Measurements from ENCODE around the gene FAM131B.

FAM131B gene

DNA sequence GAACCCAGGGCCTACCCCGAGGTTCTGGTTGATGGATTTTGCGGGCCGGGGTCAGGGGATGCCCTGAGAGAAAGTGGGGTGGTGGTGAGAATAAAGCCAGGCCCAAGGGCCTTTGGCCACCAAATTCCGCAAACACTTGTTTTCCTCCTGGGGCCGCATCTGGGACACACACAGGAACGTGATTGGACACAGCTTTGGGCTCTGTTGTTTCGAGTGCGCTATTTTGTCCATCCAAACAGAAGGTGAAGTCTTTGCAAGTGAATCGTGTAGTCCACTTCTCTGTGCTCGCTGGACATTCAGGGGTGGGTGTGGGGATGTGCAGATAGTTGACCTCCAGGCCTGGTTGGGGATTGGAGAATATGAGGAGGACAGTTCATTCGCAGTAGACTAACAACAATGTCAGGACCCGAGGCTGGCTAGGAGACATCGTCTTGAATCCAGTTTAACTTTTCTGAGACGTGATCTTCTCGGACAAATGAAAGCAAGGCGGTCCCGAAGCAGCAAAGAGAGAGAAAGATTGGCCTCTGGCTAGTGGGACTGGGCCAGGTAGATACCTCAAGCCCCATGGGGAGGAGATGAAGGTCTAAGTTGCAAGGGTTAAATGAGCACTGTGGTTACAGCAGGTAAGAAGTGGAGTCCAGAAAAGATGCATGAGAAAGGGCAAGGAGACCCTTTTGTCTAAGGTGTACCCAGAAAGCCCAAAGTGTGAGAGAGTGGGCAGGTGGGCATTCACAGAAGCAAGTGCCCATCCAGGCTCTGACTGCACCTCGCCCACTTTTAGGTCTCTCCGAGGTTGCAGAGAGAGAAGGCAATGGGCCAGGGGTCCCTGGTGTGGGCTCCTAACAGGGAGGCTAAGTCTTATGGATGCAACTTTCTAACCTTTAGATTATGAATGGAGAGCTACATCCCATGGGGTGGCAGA, 764 bp upstream of the FAM131B start:
- Histone ChIP-seq H3K27me3 (replicated peaks; ENCODE audit: control insufficient read depth, insufficient read depth, low read length) (peaks cover 8% of the 10 kb centered on the region), H3K4me3 (ENCODE audit: low read length) (peak overlapping the region; percentile 53), H3K4me1 (ENCODE audit: control insufficient read depth, insufficient read depth, low read length) (no peaks in the 10 kb centered on the region), H3K36me3 (ENCODE audit: control insufficient read depth, insufficient read depth, low read length, severe bottlenecking) (no peaks in the 10 kb centered on the region), H3K9me3 (ENCODE audit: control insufficient read depth, low read length) (no peaks in the 10 kb centered on the region), H3K9ac (ENCODE audit: low read length) (peak overlapping the region; percentile 1)
- DNase-seq (ENCODE audit: low read depth) = no peak

DNA sequence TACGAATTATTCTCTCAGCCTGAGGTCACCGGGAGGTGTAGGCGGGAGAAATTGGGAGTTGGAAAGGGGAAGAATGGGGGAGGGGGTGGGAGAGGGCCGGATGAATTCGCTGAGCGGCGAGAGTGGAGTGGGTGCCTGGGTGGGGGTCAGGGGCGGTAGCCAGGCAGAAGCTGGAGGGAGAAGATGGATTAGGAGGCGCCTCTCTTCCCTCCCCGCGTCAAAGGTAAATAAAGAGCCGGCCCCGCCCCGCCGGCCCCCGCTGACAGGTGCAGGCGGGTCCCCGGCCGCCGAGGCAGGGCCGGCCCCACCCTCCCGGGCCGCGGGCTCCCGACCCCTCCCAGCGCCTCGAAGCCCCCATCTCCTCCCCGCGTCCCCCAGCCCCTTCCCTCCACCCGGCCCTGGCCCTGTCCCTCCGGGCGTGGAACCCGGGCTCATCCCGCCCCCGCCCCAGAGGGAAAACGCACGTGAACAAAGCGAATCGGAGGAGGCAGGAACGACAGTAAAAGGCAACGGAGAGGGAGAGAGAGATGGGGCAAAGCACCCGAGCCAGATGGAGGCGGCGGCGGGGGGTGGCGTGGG, 872 bp downstream of the FAM131B start:
- peak; percentile 25 for DNase-seq (ENCODE audit: low read depth)
- H3K27me3 ChIP-seq (replicated peaks; ENCODE audit: control insufficient read depth, insufficient read depth, low read length) = peaks cover 8% of the 10 kb centered on the region
- H3K9me3 ChIP-seq (ENCODE audit: control insufficient read depth, low read length) = no peaks in the 10 kb centered on the region
- no peak overlapping the region for H3K9ac ChIP-seq (ENCODE audit: low read length)
- H3K4me1 ChIP-seq (ENCODE audit: control insufficient read depth, insufficient read depth, low read length) = no peaks in the 10 kb centered on the region
- H3K36me3 ChIP-seq (ENCODE audit: control insufficient read depth, insufficient read depth, low read length, severe bottlenecking) = no peaks in the 10 kb centered on the region
- peak overlapping the region; percentile 81 for H3K4me3 ChIP-seq (ENCODE audit: low read length)

DNA sequence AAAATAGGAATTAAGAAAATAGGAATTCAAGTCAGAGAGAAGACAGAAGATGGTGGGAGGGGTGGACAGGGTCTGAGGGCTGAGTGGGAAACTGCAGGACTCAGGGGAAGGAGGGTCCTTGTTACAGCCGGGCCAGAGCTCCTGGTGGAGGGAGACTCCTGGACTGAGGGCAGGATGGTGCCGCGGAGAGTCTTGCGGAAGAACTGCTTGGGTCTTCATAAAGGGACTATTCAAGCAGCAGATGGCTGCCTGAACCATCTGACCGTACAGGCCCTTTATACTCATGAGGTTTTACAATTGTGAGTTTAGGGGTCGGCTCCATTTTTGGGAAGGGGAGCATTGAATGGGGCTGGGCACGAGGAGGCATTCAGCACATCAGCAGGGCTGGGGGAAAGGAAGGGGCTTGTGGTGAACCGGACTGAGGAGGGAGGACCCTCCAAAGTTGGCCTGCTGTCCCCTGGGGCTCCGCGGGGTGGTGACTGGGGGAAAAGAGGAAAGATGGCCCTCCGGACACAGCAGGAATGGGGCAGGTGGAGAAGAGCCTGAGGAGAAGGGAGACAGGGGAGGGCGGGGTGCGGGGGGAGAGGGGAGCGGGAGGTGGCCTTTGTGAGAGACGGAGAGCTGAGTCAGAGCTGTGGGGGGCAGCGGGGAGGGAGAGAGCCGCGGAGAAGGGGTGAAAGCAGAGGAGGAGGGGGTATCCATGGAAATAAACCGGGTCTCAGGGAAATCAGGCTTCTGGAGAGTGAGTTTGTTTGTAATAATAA, 1.5 kb downstream of the FAM131B start:
- H3K4me3 ChIP-seq (ENCODE audit: low read length) = no peak overlapping the region
- DNase-seq (ENCODE audit: low read depth) = no peak
- H3K36me3 ChIP-seq (ENCODE audit: control insufficient read depth, insufficient read depth, low read length, severe bottlenecking) = no peaks in the 10 kb centered on the region
- H3K4me1 ChIP-seq (ENCODE audit: control insufficient read depth, insufficient read depth, low read length) = no peaks in the 10 kb centered on the region
- H3K9me3 ChIP-seq (ENCODE audit: control insufficient read depth, low read length) = no peaks in the 10 kb centered on the region
- peaks cover 8% of the 10 kb centered on the region for H3K27me3 ChIP-seq (replicated peaks; ENCODE audit: control insufficient read depth, insufficient read depth, low read length)
- no peak overlapping the region for H3K9ac ChIP-seq (ENCODE audit: low read length)

DNA sequence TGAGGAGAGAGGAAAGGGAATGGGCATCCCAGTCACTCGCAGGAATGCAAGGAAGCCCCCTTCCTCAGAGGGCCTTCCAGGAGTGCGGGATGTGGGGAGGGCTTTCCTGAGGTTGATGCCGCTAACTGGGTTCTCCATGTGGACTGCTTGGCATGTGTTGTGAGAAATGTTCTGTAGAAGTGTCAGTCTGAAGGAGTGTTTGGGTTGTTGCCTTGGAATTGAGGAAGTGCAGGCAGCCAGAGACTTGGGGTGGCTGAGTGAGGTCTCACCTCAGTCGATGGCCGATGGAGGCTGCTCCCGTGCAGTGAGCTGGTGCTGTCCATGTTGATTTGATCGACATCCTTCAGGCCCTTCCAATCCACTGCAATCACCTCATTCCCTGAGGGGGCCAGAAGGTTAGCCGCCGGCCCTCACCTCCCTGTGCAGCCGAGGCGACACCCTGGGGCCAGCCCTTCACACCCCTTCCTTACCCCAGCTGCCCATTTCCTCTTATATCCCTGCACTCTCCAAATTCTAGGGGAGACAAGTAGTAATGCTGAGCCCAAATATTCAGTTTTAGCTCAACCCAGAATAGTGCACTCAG, 2.7 kb downstream of the FAM131B start:
- peaks cover 8% of the 10 kb centered on the region for H3K27me3 ChIP-seq (replicated peaks; ENCODE audit: control insufficient read depth, insufficient read depth, low read length)

DNA sequence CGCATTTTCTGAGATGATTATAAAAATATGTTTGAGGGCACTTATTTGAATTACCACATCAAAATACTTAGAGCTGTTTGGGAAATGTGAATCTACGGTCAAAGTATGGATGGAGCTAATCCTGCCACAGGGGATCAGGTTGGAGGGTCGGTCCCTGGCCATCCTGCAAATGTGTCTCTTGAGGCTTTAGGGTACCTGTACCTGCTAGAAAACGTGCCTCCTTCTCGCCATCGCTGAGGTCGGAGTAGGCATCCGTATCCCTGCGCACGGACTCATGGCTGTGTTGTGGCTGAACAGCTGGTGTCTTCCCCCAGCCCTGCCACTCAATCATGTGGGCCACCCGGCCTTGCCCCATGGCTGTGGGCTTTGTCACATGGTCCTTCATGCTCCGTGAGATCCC, 3.9 kb downstream of the FAM131B start:
- Histone ChIP-seq H3K4me1 (ENCODE audit: control insufficient read depth, insufficient read depth, low read length) (no peaks in the 10 kb centered on the region), H3K27me3 (replicated peaks; ENCODE audit: control insufficient read depth, insufficient read depth, low read length) (peaks cover 11% of the 10 kb centered on the region), H3K9ac (ENCODE audit: low read length) (no peak overlapping the region), H3K9me3 (ENCODE audit: control insufficient read depth, low read length) (no peaks in the 10 kb centered on the region), H3K4me3 (ENCODE audit: low read length) (no peak overlapping the region), H3K36me3 (ENCODE audit: control insufficient read depth, insufficient read depth, low read length, severe bottlenecking) (no peaks in the 10 kb centered on the region)
- DNase-seq (ENCODE audit: low read depth) = no peak

More for the DNA sequence above, 2.7 kb downstream of the FAM131B start:
- Histone ChIP-seq H3K9ac (ENCODE audit: low read length) (no peak overlapping the region), H3K4me1 (ENCODE audit: control insufficient read depth, insufficient read depth, low read length) (no peaks in the 10 kb centered on the region), H3K4me3 (ENCODE audit: low read length) (no peak overlapping the region), H3K9me3 (ENCODE audit: control insufficient read depth, low read length) (no peaks in the 10 kb centered on the region), H3K36me3 (ENCODE audit: control insufficient read depth, insufficient read depth, low read length, severe bottlenecking) (no peaks in the 10 kb centered on the region)
- DNase-seq (ENCODE audit: low read depth) = no peak

DNA sequence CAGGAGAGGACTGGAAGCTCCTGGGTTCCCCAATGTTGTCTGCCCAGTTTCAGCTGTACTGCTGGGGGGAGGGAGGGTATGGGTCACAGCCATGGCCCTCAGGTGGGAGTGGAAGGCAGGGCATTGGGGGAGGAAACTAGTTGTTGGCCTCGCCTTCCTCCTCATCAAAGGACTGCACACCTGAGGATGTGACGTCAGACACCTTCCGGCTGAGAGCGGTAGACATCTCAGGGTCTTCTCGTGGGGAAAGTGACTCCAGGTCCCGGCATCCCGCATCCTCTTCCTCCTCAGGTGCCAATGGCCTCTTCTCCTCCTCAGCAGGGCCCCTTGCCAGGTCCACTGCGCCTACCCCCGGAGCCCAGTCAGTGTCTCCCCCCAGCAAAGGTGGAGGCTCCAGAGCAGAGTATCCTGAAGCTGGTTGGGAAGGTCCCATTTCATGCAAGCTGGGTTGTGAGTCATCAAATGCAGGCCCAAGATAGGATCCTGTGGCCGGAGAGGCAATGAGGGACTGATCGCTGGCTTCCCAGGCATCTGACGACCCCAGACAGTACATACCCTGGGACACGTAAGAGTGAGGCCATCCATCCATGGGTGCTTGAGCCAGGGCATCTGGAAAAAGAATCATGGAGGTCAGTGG, 6.0 kb downstream of the FAM131B start:
- Histone ChIP-seq H3K4me3 (ENCODE audit: low read length) (no peak overlapping the region), H3K4me1 (ENCODE audit: control insufficient read depth, insufficient read depth, low read length) (no peaks in the 10 kb centered on the region), H3K9me3 (ENCODE audit: control insufficient read depth, low read length) (no peaks in the 10 kb centered on the region), H3K27me3 (replicated peaks; ENCODE audit: control insufficient read depth, insufficient read depth, low read length) (peaks cover 4% of the 10 kb centered on the region), H3K9ac (ENCODE audit: low read length) (no peak overlapping the region), H3K36me3 (ENCODE audit: control insufficient read depth, insufficient read depth, low read length, severe bottlenecking) (no peaks in the 10 kb centered on the region)
- DNase-seq (ENCODE audit: low read depth) = no peak

DNA sequence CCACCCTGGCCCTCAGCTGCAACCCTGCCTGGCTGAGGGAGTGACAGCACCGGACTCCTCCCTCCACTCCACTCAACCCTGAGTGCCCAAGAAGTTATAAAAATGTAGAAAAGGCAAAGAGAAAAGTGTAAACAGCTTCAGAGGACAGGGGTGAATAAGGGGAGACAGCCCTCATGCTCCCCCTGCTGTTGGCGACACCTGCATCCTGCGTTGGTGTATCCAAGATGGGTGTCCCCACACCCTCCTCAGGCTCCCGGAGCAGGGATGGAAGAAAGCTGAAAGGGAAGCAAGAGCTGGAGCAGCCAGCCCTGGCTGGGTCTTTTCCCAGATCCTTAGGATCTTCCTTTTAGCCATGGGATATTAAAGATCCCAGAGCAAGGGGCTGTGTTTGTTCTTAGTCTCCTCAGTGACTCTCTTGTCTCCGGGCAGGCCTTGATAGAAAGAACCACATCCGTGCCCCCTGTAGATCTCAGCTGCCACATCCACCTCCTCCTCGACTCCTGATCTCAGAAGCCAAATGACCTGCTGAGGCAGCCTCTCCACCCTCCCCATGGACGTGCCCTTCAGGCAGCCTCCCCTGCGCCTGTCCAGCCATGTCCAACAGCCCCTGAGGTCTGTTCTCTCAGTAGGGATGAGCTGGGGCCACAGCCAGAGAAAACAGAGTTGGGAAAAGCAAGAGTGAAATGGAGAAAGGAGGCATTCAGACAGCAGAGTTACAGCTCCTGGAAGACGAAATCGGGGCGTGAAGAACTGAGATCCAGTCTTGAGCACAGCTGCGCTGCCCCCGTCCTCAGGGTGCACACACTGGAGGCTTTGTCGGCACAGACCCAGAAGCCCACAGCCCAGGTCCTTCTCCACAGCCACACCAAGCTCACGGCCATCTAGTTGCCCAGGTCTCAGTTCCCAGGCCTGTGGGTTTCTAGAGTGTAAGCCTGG, 6.8 kb downstream of the FAM131B start:
- peaks cover 9% of the 10 kb centered on the region for H3K27me3 ChIP-seq (replicated peaks; ENCODE audit: control insufficient read depth, insufficient read depth, low read length)

DNA sequence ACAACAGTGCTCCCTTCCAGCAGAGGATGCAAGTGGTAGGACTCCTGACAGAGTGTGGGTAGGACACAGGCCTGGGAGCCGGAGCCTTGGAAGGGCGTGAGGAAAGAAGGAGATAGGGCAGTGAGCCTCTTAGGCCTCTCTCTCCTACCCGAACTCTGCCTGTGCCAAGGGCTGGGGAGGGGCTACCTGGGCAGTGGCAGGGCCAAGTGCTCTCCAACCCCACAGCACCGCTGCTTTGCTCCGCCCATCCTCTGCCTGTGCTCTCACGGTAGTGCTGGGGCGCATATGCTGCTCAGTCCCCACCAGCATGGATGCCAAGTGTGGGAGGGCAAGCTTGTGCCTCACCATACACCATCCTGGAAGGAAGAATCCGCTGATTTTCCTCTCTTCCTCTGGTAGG, 7.5 kb downstream of the FAM131B start:
- H3K4me1 ChIP-seq (ENCODE audit: control insufficient read depth, insufficient read depth, low read length) = no peaks in the 10 kb centered on the region
- no peak for DNase-seq (ENCODE audit: low read depth)
- H3K9me3 ChIP-seq (ENCODE audit: control insufficient read depth, low read length) = no peaks in the 10 kb centered on the region
- no peak overlapping the region for H3K9ac ChIP-seq (ENCODE audit: low read length)
- no peaks in the 10 kb centered on the region for H3K36me3 ChIP-seq (ENCODE audit: control insufficient read depth, insufficient read depth, low read length, severe bottlenecking)
- no peak overlapping the region for H3K4me3 ChIP-seq (ENCODE audit: low read length)
- H3K27me3 ChIP-seq (replicated peaks; ENCODE audit: control insufficient read depth, insufficient read depth, low read length) = peaks cover 15% of the 10 kb centered on the region

More for the DNA sequence above, 6.8 kb downstream of the FAM131B start:
- Histone ChIP-seq H3K4me3 (ENCODE audit: low read length) (no peak overlapping the region), H3K4me1 (ENCODE audit: control insufficient read depth, insufficient read depth, low read length) (no peaks in the 10 kb centered on the region), H3K36me3 (ENCODE audit: control insufficient read depth, insufficient read depth, low read length, severe bottlenecking) (no peaks in the 10 kb centered on the region), H3K9ac (ENCODE audit: low read length) (no peak overlapping the region), H3K9me3 (ENCODE audit: control insufficient read depth, low read length) (no peaks in the 10 kb centered on the region)
- no peak for DNase-seq (ENCODE audit: low read depth)

DNA sequence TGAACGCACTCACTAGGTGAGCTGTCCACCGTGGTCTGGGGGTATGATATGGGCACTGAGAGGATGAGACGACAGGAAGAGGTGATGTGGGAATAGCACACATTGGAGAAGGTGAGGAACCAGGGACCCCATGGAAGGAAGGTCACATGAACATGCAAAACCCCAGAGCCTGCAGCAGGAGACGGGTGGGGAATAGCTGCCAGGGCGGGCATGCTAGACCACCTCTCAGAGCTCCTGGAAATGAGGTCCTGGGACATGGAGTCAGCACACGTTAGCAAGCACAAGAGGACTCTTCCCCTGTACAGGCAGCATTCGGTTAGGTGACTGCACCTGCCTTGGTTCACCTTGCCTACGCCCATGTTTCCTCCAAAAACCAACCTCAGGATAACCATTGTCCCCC, 8.1 kb downstream of the FAM131B start:
- H3K4me3 ChIP-seq (ENCODE audit: low read length) = no peak overlapping the region
- H3K27me3 ChIP-seq (replicated peaks; ENCODE audit: control insufficient read depth, insufficient read depth, low read length) = peaks cover 21% of the 10 kb centered on the region
- H3K9ac ChIP-seq (ENCODE audit: low read length) = no peak overlapping the region
- no peaks in the 10 kb centered on the region for H3K4me1 ChIP-seq (ENCODE audit: control insufficient read depth, insufficient read depth, low read length)
- no peaks in the 10 kb centered on the region for H3K36me3 ChIP-seq (ENCODE audit: control insufficient read depth, insufficient read depth, low read length, severe bottlenecking)
- DNase-seq (ENCODE audit: low read depth) = no peak
- no peaks in the 10 kb centered on the region for H3K9me3 ChIP-seq (ENCODE audit: control insufficient read depth, low read length)

DNA sequence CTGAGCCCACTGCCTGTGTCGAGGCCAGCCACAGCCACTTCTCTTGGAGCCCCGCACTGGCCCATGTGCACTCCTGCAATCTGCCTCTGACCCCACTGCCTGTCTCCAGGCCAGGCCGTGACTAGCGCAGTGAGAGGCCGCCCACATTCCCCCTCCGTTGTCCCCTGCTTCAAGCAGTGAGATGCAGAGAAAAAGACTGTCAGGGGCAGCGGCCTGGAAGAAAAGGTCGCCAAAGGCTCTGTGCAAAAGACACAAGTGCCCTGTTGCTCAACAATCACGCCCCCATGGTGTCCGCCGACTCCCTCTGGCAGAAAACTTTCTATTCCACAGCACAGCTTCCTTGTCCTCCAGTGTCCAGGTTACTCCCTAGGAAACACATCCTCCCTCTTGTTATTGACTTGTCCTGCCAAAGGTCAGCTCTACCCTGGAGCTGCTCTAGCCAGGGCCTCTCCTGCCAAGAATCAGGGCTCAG, 9.9 kb downstream of the FAM131B start:
- Histone ChIP-seq H3K4me3 (ENCODE audit: low read length) (no peak overlapping the region), H3K27me3 (replicated peaks; ENCODE audit: control insufficient read depth, insufficient read depth, low read length) (peaks cover 22% of the 10 kb centered on the region), H3K9ac (ENCODE audit: low read length) (no peak overlapping the region), H3K9me3 (ENCODE audit: control insufficient read depth, low read length) (no peaks in the 10 kb centered on the region), H3K4me1 (ENCODE audit: control insufficient read depth, insufficient read depth, low read length) (no peaks in the 10 kb centered on the region), H3K36me3 (ENCODE audit: control insufficient read depth, insufficient read depth, low read length, severe bottlenecking) (no peaks in the 10 kb centered on the region)
- no peak for DNase-seq (ENCODE audit: low read depth)

Measured in adipocyte (in vitro differentiated cells).